ENCODE measurements around the gene KCNAB1. TPM values are rescaled to one million over a fixed set of nuclear protein-coding genes. Genes with fewer than 3 reads are reported as not detected.

Gene KCNAB1
- total RNA-seq, 2 experiments from 2014 or later = not detected

DNA sequence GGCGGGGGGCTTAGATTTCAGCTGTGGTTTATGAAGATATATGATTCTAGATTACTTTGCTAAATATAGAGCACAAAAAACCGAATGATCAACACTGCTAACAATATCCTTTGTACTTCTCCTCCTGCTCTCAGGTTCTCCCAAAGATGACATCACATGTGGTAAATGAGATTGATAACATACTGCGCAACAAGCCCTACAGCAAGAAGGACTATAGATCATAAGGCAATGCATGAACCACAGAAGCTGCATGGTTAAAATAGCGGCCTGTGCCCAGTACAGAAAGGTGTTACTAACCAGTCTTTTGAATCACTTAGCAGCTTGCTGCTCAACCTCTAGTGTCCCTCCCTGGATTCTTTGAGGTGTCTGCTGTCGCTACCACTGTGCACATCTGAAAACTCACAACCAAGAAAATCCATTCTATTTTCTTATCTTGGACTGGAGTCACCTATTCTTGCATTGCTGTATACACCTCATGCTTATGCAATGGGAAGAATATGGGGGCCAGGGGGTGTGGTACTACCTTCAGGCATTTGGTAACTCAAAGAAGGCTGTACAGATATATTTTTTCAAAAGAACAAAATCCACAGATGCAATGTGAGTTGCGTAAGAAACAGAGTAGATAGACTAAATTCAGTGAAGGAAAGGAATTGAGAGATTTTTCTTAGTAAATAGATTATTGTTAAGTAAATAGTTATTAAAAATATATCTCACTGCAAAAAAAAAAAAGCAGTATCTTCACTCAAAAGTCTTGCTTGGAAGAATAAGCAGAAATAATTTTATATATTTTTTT, 416.3 kb downstream of the KCNAB1 start:
- no peak for DNase-seq (ENCODE audit: low spot score)
- intact Hi-C loops (cut with micrococcal nuclease; ENCODE audit: unreplicated experiment) = loop anchor here (5.0 kb wide), 1 partner anchor 546 kb away; no protein-coding TSS in a partner anchor
- no TSS peak for BruUV-seq (replicated peaks)
- H3K9me2 ChIP-seq (ENCODE audit: insufficient read depth, low read length) = no peaks in the 10 kb centered on the region
- H3K27ac ChIP-seq (ENCODE audit: low read depth, low read length, poor library complexity, severe bottlenecking) = no peak overlapping the region
- H2AFZ ChIP-seq (ENCODE audit: low read length) = no peak overlapping the region
- ChIA-PET CTCF (ENCODE audit: unreplicated experiment) (no interaction called here), POLR2A (interaction anchor here (0.5 to 1.6 kb wide), 5 partner anchors 10 to 1708 kb away, joined by 3 to 5 read pairs (median 4); no protein-coding TSS in a partner anchor)
- H3K9me3 ChIP-seq (ENCODE audit: low read length) = no peaks in the 10 kb centered on the region
- peaks cover 35% of the 10 kb centered on the region for H3K36me3 ChIP-seq (ENCODE audit: insufficient read depth, low read length)
- no peaks in the 10 kb centered on the region for H3K79me2 ChIP-seq (ENCODE audit: insufficient read depth, low read depth, low read length)
- H4K20me1 ChIP-seq (ENCODE audit: insufficient read depth, low read length) = peaks cover 11% of the 10 kb centered on the region; the same call in 1 of the 2 replicates
- H3K4me2 ChIP-seq (ENCODE audit: low read length) = no peak overlapping the region
- no peaks in the 10 kb centered on the region for H3K4me1 ChIP-seq (ENCODE audit: insufficient read depth, low read length, poor library complexity, severe bottlenecking)
- no peak overlapping the region for H3K4me3 ChIP-seq (ENCODE audit: low read depth, low read length, poor library complexity, severe bottlenecking)
- no peak for TF ChIP-seq CTCF (conservative IDR thresholded peaks at IDR 0.05; ENCODE audit: low read length)
- no peak for TF ChIP-seq EZH2phosphoT487 (IDR thresholded peaks at IDR 0.05; ENCODE audit: borderline replicate concordance, low read depth, low read length)

- intact Hi-C loops (cut with micrococcal nuclease; ENCODE audit: unreplicated experiment) = loop anchor here (5.0 kb wide), 1 partner anchor 543 kb away; no protein-coding TSS in a partner anchor
- CTCF ChIA-PET (ENCODE audit: unreplicated experiment) = no interaction called here
- POLR2A ChIA-PET = no interaction called here
- BruUV-seq (replicated peaks) = no TSS peak
- no peaks in the 10 kb centered on the region for H3K4me1 ChIP-seq (ENCODE audit: insufficient read depth, low read length, poor library complexity, severe bottlenecking)
- TF ChIP-seq CTCF (conservative IDR thresholded peaks at IDR 0.05; ENCODE audit: low read length) (no peak), EZH2phosphoT487 (IDR thresholded peaks at IDR 0.05; ENCODE audit: borderline replicate concordance, low read depth, low read length) (no peak)
- no peak for DNase-seq (ENCODE audit: low spot score)
- no peaks in the 10 kb centered on the region for H3K9me3 ChIP-seq (ENCODE audit: low read length)
- no peak overlapping the region for H3K4me2 ChIP-seq (ENCODE audit: low read length)
- H2AFZ ChIP-seq (ENCODE audit: low read length) = no peak overlapping the region
- peaks cover 58% of the 10 kb centered on the region for H3K36me3 ChIP-seq (ENCODE audit: insufficient read depth, low read length)
- H3K79me2 ChIP-seq (ENCODE audit: insufficient read depth, low read depth, low read length) = no peaks in the 10 kb centered on the region
- no peak overlapping the region for H3K4me3 ChIP-seq (ENCODE audit: low read depth, low read length, poor library complexity, severe bottlenecking)
- no peaks in the 10 kb centered on the region for H3K9me2 ChIP-seq (ENCODE audit: insufficient read depth, low read length)
- peaks cover 11% of the 10 kb centered on the region; the same call in 1 of the 2 replicates for H4K20me1 ChIP-seq (ENCODE audit: insufficient read depth, low read length)
- no peak overlapping the region for H3K27ac ChIP-seq (ENCODE audit: low read depth, low read length, poor library complexity, severe bottlenecking)
These were observed 418.7 kb downstream of the KCNAB1 start for GRCh38 chr3:156539051-156539450.

- Histone ChIP-seq H3K79me2 (ENCODE audit: insufficient read depth, low read depth, low read length) (no peaks in the 10 kb centered on the region), H2AFZ (ENCODE audit: low read length) (no peak overlapping the region), H3K9me3 (ENCODE audit: low read length) (no peaks in the 10 kb centered on the region), H4K20me1 (ENCODE audit: insufficient read depth, low read length) (peaks cover 11% of the 10 kb centered on the region; the same call in 1 of the 2 replicates), H3K9me2 (ENCODE audit: insufficient read depth, low read length) (no peaks in the 10 kb centered on the region), H3K36me3 (ENCODE audit: insufficient read depth, low read length) (peaks cover 66% of the 10 kb centered on the region), H3K4me3 (ENCODE audit: low read depth, low read length, poor library complexity, severe bottlenecking) (no peak overlapping the region), H3K4me2 (ENCODE audit: low read length) (no peak overlapping the region), H3K27ac (ENCODE audit: low read depth, low read length, poor library complexity, severe bottlenecking) (no peak overlapping the region), H3K4me1 (ENCODE audit: insufficient read depth, low read length, poor library complexity, severe bottlenecking) (no peaks in the 10 kb centered on the region)
- BruUV-seq (replicated peaks) = no TSS peak
- ChIA-PET POLR2A (interaction anchor here (0.7 kb wide), 1 partner anchor 400 kb away, joined by 3 read pairs; no protein-coding TSS in a partner anchor), CTCF (ENCODE audit: unreplicated experiment) (interaction anchor here (0.5 kb wide), 1 partner anchor 668 kb away, joined by 3 read pairs; no protein-coding TSS in a partner anchor)
- no peak for DNase-seq (ENCODE audit: low spot score)
- TF ChIP-seq EZH2phosphoT487 (IDR thresholded peaks at IDR 0.05; ENCODE audit: borderline replicate concordance, low read depth, low read length) (no peak), CTCF (conservative IDR thresholded peaks at IDR 0.05; ENCODE audit: low read length) (no peak)
- intact Hi-C loops (cut with micrococcal nuclease; ENCODE audit: unreplicated experiment) = loop anchor here (5.0 kb wide), 1 partner anchor 542 kb away; no protein-coding TSS in a partner anchor
These were observed 419.4 kb downstream of the KCNAB1 start for GRCh38 chr3:156539802-156540201.

Data from OCI-LY7 (cell line).